ENCODE data around the gene OR8B3. TPM values are rescaled to one million over a fixed set of nuclear protein-coding genes. Genes with fewer than 3 reads are reported as not detected.

Gene OR8B3
- polyA plus RNA-seq, 1 donor from 2014 or later, result not detected

GRCh38 chr11:124442442-124442841 is 43.6 kb upstream of the OR8B3 start:
- Histone ChIP-seq H3K4me2 (ENCODE audit: low read length) (no peak overlapping the region), H3K27ac (ENCODE audit: low read length) (no peak overlapping the region), H3K9me2 (ENCODE audit: insufficient read depth, low read length) (no peaks in the 10 kb centered on the region), H4K20me1 (ENCODE audit: insufficient read depth) (no peaks in the 10 kb centered on the region), H3K79me2 (replicated peaks; ENCODE audit: insufficient read depth, low read length) (no peaks in the 10 kb centered on the region), H2AFZ (ENCODE audit: low read depth, low read length) (no peak overlapping the region), H3F3A (ENCODE audit: insufficient read depth, low read length, poor library complexity, severe bottlenecking) (no peaks in the 10 kb centered on the region), H3K27me3 (ENCODE audit: insufficient read depth, low read depth, low read length) (no peaks in the 10 kb centered on the region), H3K9me3 (ENCODE audit: low read length) (no peaks in the 10 kb centered on the region), H3K36me3 (ENCODE audit: insufficient read depth, low read length) (no peaks in the 10 kb centered on the region), H3K9ac (ENCODE audit: low read length) (no peak overlapping the region), H3K4me3 (ENCODE audit: low read length) (no peak overlapping the region)
- TF ChIP-seq POLR2AphosphoS5 (IDR thresholded peaks at IDR 0.05) (no peak), EP300 (conservative IDR thresholded peaks at IDR 0.05; ENCODE audit: poor library complexity, severe bottlenecking) (no peak), RAD21 (conservative IDR thresholded peaks at IDR 0.05) (no peak), CTCF (IDR thresholded peaks at IDR 0.05; ENCODE audit: poor library complexity, severe bottlenecking) (no peak), TAF1 (IDR thresholded peaks at IDR 0.05; ENCODE audit: low read depth) (no peak)

GRCh38 chr11:124441519-124441918 is 42.7 kb upstream of the OR8B3 start:
- no peaks in the 10 kb centered on the region for H3K9me2 ChIP-seq (ENCODE audit: insufficient read depth, low read length)
- no peaks in the 10 kb centered on the region for H3K79me2 ChIP-seq (replicated peaks; ENCODE audit: insufficient read depth, low read length)
- H3K9me3 ChIP-seq (ENCODE audit: low read length), result no peaks in the 10 kb centered on the region
- TF ChIP-seq EZH2 (IDR thresholded peaks at IDR 0.05; ENCODE audit: borderline replicate concordance, insufficient read depth, low read length, poor library complexity, severe bottlenecking) (no peak), TAF1 (IDR thresholded peaks at IDR 0.05; ENCODE audit: low read depth) (no peak), RAD21 (conservative IDR thresholded peaks at IDR 0.05) (no peak), EP300 (conservative IDR thresholded peaks at IDR 0.05; ENCODE audit: poor library complexity, severe bottlenecking) (no peak), CTCF (IDR thresholded peaks at IDR 0.05; ENCODE audit: poor library complexity, severe bottlenecking) (no peak), POLR2AphosphoS5 (IDR thresholded peaks at IDR 0.05) (no peak), SMC3 (conservative IDR thresholded peaks at IDR 0.05; ENCODE audit: poor library complexity) (no peak), MXI1 (conservative IDR thresholded peaks at IDR 0.05; ENCODE audit: poor library complexity, severe bottlenecking) (no peak), REST (IDR thresholded peaks at IDR 0.05; ENCODE audit: borderline replicate concordance) (no peak)
- H2AFZ ChIP-seq (ENCODE audit: low read depth, low read length), result no peak overlapping the region
- H3K9ac ChIP-seq (ENCODE audit: low read length), result no peak overlapping the region
- H3K27me3 ChIP-seq (ENCODE audit: insufficient read depth, low read depth, low read length), result no peaks in the 10 kb centered on the region
- no peaks in the 10 kb centered on the region for H4K20me1 ChIP-seq (ENCODE audit: insufficient read depth)
- no peak overlapping the region for H3K4me3 ChIP-seq (ENCODE audit: low read length)
- no peaks in the 10 kb centered on the region for H3K36me3 ChIP-seq (ENCODE audit: insufficient read depth, low read length)
- H3F3A ChIP-seq (ENCODE audit: insufficient read depth, low read length, poor library complexity, severe bottlenecking), result no peaks in the 10 kb centered on the region
- no peak overlapping the region for H3K4me2 ChIP-seq (ENCODE audit: low read length)
- H3K27ac ChIP-seq (ENCODE audit: low read length), result no peak overlapping the region

All from neural cell (in vitro differentiated cells).